Endometrial microvascular endothelial cells (primary cell): ENCODE data around the gene SSH2. TPM values are rescaled to one million over a fixed set of nuclear protein-coding genes. Genes with fewer than 3 reads are reported as not detected.
"Not testable (repeated sequence)": the region's sequence is repeated elsewhere in the genome, so short reads cannot be mapped to it uniquely, and the experiment has no call there.

Source experiments
- in situ Hi-C: cut with HindIII; loops from 2 replicates; pipeline ENCODE4 v1.10.0; 2017; ENCODE audit warnings: low sequenced_read_pairs, low pct_unique_long_range_greater_than_20kb; ENCODE audit errors: inconsistent ontology term
- total RNA-seq: library from RNA; depleted of rRNA; stranded (reverse); fragments of >200 nt; gene quantifications from one replicate; pipeline ENCODE4 v1.2.3, GENCODE V29; 2015; ENCODE audit errors: inconsistent ontology term

SSH2 gene
- total RNA-seq, 1 donor from 2014 or later = 32.8 TPM

DNA sequence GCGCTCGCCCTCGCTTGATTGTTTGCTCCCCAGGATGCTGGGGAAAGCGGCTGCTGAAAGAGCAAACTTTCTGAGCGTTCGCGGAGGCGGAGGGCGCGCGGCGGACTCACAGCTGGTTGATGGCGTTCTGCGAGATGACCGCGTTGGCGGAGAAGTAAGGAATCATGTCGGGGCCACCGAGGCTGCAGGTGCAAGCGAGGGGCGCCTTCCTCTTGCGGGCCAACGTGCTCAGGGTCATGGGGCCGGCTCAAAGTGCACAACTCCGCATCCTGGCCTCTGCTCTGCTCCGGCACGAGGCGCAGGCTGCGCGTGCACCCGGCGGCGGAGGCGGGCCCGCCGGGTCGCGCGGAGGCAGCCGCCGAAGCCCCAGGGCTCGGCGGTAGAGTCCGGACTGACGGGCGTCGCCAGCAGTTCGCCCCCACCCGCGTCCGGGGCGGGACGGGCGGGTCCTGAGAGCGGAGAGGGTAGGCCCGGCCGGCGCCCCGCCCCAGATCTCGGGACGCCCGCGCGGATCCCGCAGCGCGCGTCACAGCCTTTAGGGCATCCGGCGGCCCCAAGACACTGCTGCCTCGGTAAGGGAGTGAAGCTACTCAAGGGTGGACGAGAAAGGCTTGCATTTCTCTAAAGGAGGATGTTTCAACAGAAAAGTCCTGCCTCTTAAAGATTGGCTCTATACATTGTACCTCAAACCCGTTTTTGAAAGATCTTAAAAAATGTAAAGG is 168.8 kb downstream of the SSH2 start:
- in situ Hi-C loops = no loop called here

DNA sequence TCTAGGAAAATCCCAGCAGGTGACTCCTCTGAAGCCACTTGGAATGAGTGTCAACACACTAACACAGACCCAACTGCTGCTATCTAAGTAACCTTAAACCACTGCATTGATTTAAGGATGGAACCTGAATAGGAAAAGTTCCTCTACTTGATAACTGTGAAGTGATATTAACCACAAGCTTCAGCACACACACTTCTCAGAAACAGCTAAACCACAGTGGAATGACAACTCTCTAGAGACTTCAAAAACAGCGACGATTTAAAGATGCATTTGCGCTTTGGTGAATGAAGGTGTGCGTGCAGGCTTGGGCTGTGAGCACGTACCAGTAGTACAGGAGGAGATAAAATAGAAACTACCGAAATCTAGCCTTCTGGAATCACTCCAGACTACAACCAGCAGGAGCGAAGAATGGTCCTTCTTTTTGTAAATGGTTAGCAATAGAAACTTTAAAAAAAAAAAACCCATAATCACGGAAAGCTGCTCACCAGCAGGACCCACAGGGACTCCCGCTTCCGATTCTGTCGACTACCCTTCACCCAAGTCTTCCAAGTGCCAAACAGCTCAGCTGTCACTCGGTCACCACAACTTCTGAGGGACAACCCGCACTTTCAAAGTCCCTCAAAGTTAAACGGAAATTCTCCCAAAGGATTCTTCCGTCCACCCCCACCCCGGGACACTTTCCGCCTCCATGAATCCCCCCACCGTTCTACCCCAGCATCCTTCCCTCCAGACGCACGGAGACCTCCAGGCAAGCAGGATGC is 169.6 kb downstream of the SSH2 start:
- in situ Hi-C loops = no loop called here

DNA sequence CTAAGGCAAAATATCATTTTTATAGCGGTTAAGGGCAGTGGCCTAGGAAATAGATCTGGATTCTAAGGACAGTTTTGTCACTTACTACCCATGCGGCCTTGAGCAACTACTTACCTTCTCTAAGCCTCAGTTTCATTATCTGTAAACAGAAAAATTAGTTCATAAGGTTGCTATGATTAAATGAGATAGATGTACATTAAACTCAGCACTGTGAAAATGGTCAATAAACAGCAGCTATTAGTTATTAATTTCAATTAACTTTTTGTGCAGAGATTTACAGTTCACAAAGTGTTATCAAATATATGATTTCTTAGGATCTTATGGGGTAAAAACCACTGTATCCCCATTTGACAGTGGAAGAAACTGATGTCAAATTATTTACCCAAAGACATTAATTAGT is 171.8 kb downstream of the SSH2 start:
- in situ Hi-C loops = no loop called here

DNA sequence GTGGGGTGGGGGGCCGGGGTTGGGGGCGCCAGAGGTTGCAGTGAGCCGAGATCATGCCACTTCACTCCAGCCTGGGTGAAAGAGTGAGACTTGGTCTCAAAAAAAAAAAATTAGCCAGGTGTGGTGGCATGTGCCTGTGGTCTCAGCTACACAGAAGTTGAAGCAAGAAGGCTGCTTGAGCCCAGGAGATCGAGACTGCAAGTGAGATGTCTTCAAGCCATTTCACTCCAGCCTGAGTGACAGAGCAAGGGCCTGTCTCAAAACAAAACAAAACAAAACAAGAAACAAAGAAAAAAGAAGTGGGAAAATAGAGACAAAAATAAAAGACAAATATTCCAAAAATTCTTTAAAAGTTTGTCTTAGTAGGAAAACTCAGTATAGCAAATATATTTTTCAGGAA is 172.2 kb downstream of the SSH2 start:
- in situ Hi-C loops = no loop called here

DNA sequence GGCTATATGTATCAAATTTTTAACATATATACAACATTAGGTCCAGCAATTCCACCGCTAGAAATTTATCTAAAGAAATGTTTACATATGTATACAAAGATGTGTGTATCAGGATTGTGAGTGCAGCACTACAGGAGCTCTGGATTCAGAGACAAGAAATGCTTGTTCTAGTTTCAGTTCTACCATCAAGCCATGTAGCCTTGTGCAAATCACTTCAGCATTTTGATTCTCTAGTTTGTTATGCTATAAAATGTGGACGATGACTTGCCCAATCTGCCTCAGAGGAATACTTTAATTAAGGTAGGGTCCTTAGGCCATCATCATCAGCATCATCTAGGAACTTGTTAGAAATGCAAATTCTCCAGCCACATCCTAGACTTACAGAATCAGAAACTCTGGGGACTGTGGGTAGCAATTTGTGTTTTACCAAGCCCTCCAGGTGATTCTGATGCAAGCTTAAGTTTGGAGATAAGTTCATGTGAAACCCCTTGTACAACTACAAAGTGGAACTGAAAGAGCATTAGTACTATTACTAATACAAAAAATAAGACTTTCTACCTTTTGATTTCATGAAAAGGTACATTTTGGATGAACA is 176.1 kb downstream of the SSH2 start:
- in situ Hi-C loops = no loop called here

DNA sequence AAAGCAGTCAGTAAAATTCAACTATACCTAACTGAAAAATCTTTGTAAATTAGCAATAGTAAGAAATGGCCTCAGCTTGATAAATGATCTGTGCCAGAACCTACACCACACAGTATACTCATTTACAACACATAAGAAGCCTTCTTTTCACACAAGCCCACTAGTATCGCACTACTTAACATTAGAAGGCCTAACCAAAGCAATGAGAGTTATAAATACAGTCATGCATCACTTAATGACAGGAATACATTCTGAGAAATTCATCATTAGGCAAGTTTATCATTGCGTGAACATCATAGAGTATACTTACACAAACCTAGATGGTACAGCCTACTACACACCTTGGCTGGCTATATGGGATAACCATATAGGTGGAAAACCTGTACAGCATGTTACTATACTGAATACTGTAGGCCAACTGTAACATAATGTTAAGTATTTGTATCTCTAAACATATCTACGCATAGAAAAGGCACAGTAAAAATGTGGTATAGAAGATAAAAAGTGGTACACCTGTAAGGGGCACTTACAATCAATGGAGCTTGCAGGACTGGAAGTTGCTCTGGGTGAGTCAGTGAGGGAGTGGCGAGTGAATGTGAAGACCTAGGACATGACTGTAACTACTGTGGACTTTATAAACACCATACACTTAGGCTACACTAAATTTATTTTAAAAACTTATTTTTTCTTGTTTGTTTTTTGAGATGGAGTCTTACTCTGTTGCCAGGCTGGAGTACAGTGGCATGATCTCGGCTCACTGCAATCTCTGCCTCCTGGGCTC is 180.8 kb downstream of the SSH2 start:
- in situ Hi-C loops = no loop called here

DNA sequence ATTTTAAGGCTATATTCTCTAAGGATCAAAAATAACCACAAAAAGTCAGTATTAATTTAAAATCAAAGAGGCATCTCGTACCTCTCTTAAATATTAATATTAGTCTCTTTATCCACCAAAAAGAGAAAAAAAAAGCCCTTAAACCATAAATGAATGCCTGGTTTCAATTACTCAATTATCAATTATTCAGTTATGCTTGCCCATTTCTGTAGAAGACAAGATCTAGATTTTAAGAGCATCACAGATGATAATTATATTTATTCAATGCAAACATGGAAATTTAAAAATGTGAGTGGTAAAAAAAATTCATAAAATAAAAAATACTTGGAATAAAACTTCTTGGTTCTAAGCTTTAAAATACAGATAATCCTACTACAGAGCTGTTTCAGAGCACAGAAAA is 181.6 kb downstream of the SSH2 start:
- in situ Hi-C loops = no loop called here

DNA sequence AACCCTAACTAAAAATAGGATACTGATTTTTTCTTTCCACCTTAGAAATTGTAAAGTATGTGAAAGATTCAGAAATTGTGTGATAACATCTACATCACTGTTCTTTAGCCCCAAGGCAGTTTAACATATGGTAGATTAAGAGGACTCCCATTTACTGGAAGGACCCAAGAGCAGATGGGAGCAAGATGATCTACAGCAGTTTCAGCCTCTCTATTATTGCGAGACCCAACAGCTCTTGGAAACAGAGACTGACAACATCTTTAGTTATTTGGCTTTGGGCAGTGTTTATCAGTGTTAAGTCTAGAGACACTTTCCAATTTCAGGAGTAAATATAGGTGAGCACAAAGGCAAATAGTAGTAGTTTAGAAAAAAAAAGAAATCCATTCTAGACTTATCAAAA is 182.4 kb downstream of the SSH2 start:
- in situ Hi-C loops = no loop called here

DNA sequence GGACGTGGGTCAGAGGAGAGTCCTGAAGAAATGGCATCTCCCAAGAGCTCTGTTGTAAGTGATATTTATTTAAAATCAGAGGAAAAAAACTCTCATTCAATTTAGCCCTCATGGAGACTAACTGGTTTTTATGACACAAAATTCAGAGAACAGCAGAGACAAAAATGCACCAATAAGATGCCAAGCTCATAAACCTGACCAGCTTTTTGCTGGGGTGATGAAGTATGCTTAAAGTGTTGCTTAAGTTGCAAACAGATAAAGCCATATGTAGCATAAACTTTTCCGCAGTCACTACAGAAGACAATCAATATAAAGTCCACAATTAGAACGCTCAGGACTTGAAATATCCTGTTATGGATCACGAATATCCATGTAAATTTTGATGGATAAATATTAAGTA is 183.4 kb downstream of the SSH2 start:
- in situ Hi-C loops = no loop called here

DNA sequence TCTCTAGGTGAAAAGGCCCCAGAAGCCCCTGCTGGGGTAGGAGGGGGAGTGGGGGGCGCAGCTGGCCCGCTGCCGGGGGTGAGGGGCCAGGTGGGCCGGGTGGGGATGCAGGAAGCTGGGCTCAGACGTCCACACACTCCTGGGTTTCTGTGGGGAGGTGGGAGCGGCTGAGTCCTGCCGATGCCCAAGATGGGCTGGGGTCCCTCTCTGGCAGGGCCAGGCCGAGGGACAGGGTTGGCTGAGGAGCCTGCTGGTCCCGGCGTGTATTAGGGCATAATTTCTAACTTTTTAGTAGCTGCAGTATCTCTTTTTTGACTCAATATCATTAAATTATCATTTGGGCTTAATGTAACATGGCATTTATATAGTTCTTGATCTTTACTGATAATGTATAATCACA is 185.9 kb downstream of the SSH2 start:
- in situ Hi-C loops = no loop called here

DNA sequence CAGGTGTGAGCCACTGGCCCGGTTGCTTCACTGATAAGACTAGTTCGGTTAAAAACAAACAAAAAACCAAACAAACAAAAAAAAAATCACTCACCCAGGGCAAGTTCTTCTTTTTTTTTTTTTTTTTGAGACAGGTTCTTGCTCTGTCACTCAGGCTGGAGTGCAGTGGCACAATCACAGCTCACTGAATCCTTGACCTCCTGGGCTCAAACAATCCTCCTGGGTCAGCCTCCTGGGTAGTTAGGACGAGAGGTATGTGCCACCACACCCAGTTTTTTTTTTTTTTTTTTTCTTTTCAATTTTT is 187.9 kb downstream of the SSH2 start:
- in situ Hi-C loops = no loop called here

DNA sequence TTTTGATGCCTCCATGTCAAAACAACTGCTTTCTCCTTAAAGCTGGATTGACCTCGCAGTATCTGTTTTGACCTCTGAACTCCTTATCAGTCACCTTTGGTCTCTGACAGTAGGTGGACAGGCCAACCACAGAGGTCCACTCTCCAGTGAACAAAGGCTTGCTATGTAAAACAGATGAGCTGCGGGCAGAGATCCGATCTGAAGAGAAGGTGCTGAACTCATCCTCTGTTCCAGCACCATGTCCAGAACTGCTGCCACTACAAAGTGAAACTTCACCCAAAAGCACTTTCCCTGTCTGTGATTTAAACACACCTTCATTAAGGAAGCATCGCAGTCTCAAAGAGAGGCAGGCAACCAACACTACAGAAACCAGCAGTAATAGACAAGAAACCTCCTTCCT is 190.0 kb downstream of the SSH2 start:
- in situ Hi-C loops = no loop called here

DNA sequence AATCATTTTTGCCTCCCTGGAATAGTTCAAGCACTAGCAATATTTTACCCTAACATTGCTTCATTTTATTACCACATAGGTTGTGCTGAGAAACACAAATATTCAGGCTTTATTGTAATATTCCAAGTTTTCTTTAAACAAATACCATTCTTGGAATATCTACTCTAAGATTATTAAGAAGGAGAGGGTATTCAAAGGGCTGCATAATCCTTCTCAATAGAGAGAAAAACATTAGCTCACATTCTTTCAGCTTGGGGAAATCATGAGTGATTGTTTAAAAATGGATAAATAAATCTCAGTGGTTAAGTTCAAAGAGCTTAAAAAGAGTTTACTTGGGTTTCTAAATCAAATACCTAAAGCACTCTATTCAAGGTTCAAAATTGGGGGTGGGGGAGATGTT is 195.4 kb downstream of the SSH2 start:
- in situ Hi-C loops = no loop called here

DNA sequence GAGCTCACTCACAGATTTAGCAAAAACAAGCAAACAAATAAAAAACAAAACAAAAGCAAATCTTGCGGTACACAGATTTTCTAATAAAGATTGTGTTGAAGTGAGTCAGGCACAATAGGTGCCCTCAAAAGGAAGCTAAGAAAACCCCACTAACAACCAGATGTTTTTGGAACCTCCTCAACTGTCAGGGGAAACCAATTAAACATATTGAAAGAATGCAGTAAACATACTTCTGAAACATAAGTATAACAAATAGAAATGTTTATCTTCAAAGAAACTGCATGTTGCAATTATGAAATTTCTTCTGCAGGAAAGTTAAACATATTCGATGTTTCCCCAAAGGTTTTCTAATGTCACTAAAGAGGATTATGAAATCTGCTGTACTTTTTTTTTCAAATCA is 196.9 kb downstream of the SSH2 start:
- in situ Hi-C loops = no loop called here

DNA sequence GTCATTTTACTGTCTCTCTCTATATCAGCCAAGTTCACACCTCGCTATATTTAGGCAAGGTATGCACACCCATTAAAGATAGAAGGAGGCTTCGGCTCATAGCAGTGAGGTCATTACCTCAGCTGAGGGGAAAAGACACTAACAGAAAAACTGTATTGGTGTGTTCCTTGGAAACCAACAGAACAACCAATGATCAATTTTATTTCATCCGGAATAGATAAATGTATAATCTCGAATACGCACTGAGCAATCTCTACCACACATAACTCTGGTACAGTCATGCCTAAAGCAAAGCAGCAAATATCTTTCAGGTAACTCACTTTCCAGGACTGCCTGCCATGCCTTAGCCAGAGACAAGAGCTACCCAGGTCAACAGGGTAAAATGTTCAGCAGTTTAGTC is 197.4 kb downstream of the SSH2 start:
- in situ Hi-C loops = no loop called here

DNA sequence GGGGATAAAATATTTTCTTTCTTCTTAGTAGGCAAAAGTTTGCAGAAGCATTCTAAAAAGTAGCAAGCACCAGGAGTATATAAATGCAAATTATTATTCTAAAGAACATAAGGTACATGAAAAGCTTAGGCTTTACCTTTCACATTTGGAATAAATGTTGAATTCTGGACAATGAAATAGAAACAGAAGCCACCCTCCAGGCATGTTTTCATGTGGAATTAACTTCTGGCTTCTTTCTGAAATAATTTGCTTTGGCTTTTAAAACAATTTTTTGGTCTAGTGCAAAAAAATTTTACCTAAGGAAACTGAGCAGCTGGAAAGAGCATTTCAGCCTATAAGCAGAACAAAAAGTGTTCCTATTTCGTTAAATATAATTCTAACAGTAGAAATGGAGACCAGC is 197.8 kb downstream of the SSH2 start:
- in situ Hi-C loops = no loop called here

DNA sequence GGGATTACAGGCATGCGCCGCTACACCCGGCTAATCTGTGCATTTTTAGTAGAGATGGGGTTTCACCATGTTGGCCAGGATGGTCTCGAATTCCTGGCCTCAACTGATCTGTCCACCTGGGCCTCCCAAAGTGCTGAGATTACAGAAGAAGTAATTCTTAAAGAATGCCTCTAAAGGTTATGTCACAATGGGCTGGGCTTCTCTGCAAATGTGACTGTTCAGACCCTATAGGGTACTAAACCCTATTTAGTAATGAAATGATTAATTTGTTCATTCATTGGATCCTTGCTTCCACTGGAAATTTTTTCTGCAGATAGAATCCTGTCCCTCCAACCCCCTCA is 198.5 kb downstream of the SSH2 start:
- in situ Hi-C loops = no loop called here

DNA sequence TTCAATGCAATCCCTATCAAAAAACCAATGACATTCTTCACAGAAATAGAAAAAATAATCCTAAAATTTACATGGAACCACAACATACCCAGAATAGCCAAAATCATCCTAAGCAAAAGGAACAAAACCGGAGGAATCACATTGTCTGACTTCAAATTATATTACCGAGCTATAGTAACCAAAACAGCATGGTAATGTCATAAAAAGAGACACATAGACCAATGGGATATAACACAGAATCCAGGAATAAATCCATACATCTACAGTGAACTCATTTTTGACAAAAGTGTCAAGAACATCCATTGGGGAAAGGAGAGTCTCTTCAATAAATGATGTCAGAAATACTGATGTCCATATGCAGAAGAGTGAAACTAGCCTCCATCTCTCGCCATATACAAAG is 201.5 kb downstream of the SSH2 start:
- in situ Hi-C loops = no loop called here

DNA sequence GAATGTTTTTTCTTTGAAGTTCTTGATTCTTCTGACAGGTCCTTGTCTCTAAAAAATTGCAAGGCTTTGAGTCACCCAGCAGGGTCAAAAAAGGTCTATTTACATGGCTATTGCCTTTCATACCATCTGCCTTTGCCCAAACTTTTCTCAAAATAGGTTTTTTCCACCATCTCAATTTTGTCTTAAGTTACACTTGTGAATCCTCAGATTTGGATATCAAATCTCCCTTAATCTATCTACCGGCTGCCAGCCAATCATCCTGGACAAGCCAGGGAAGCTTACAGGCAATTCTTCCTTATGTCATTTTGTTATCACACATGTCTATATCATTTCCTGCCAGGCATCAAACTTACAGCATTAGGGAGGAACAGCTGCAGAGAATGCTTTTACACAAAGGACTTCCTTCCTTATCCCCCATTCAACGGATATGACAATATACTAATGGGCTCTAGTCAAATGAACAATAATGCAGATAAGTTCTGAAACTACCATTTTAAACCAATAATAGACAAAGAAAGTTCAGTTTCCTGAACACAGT is 203.2 kb downstream of the SSH2 start:
- in situ Hi-C loops = no loop called here

DNA sequence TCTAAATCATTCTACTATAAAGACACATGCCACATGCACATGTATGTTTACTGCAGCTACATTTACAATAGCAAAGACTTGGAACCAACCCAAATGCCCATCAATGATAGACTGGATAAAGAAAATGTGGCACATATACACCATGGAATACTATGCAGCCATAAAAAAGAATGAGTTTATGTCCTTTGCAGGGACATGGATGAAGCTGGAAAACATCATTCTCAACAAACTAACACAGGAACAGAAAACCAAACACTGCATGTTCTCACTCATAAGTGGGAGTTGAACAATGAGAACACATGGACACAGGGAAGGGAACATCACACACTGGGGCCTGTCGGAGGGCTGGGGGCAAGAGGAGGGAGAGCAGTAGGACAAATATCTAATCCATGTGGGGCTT is 204.6 kb downstream of the SSH2 start:
- in situ Hi-C loops = not testable (repeated sequence)
